ENCODE measurements around the gene PANK1.

The PANK1 gene

DNA sequence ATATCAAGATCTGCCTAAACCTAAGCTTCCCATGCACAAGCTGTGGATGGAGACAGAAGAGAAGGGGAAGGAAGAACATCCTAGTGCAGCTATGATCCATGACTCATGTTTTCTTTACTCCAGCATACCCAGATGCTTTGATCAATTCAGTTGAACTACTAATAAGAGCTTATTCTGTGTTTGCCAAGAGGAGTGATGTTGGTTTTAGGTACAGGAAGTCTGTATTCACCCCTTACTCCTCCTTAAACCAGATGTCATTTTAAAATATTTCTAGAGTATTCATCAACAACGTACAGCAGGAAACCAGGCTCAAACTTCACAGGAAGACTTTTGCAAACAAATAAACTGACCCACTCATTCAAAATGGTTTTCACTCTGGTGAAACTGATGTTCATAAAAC lies 29.2 kb downstream of the PANK1 start:
- Histone ChIP-seq H3K27me3 (replicated peaks; ENCODE audit: insufficient read depth, low read length) (no peaks in the 10 kb centered on the region), H3K4me3 (ENCODE audit: low read length) (no peak overlapping the region), H3F3A (ENCODE audit: insufficient read depth, low read length) (no peaks in the 10 kb centered on the region), H4K20me1 (ENCODE audit: insufficient read depth, low read length) (no peaks in the 10 kb centered on the region), H3K27ac (ENCODE audit: low read length) (no peak overlapping the region), H2AFZ (ENCODE audit: low read length) (no peak overlapping the region), H3K4me1 (ENCODE audit: low read length) (no peaks in the 10 kb centered on the region), H3K9me2 (replicated peaks; ENCODE audit: insufficient read depth, low read length) (no peaks in the 10 kb centered on the region), H3K79me2 (ENCODE audit: low read length) (no peaks in the 10 kb centered on the region), H3K9ac (ENCODE audit: low read length) (no peak overlapping the region), H3K36me3 (replicated peaks; ENCODE audit: insufficient read depth, low read length) (no peaks in the 10 kb centered on the region), H3K4me2 (ENCODE audit: low read depth, low read length) (no peak overlapping the region), H3K9me3 (replicated peaks; ENCODE audit: insufficient read depth, low read length) (no peaks in the 10 kb centered on the region)
- no peak for DNase-seq
- TF ChIP-seq EZH2 (optimal IDR thresholded peaks at IDR 0.05; ENCODE audit: low read depth, low read length): no peak
- TF ChIP-seq CTCF (IDR thresholded peaks at IDR 0.05; ENCODE audit: low read length): no peak
- TF ChIP-seq EZH2phosphoT487 (IDR thresholded peaks at IDR 0.05; ENCODE audit: low read length): no peak

DNA sequence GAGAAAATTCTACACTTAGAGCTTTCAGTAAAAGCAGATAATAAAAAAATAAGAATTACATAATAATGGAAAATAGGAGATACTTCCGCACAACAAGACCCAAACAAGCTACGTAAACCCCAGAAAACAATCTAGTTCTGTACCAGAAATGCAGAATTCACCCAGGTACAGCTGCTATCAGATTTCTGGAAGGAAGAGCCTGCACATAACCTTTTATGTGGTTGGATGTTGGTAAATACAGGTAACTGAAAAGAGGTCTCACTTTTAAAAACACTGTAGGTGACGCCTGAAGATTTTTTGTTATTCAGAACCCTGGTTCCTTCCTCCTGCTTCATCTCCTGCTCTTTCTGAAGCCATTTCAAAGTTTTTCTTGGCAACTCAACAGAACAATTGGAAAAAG lies 29.9 kb downstream of the PANK1 start:
- Histone ChIP-seq H3K27ac (ENCODE audit: low read length) (no peak overlapping the region), H3K36me3 (replicated peaks; ENCODE audit: insufficient read depth, low read length) (no peaks in the 10 kb centered on the region), H3K4me2 (ENCODE audit: low read depth, low read length) (no peak overlapping the region), H3K4me3 (ENCODE audit: low read length) (no peak overlapping the region), H3K79me2 (ENCODE audit: low read length) (no peaks in the 10 kb centered on the region), H3K4me1 (ENCODE audit: low read length) (no peaks in the 10 kb centered on the region), H3K27me3 (replicated peaks; ENCODE audit: insufficient read depth, low read length) (no peaks in the 10 kb centered on the region), H2AFZ (ENCODE audit: low read length) (no peak overlapping the region), H4K20me1 (ENCODE audit: insufficient read depth, low read length) (no peaks in the 10 kb centered on the region), H3K9me2 (replicated peaks; ENCODE audit: insufficient read depth, low read length) (no peaks in the 10 kb centered on the region), H3K9me3 (replicated peaks; ENCODE audit: insufficient read depth, low read length) (no peaks in the 10 kb centered on the region), H3F3A (ENCODE audit: insufficient read depth, low read length) (no peaks in the 10 kb centered on the region), H3K9ac (ENCODE audit: low read length) (no peak overlapping the region)
- DNase-seq: no peak
- TF ChIP-seq EZH2phosphoT487 (IDR thresholded peaks at IDR 0.05; ENCODE audit: low read length) (no peak), CTCF (IDR thresholded peaks at IDR 0.05; ENCODE audit: low read length) (no peak), EZH2 (optimal IDR thresholded peaks at IDR 0.05; ENCODE audit: low read depth, low read length) (no peak)

DNA sequence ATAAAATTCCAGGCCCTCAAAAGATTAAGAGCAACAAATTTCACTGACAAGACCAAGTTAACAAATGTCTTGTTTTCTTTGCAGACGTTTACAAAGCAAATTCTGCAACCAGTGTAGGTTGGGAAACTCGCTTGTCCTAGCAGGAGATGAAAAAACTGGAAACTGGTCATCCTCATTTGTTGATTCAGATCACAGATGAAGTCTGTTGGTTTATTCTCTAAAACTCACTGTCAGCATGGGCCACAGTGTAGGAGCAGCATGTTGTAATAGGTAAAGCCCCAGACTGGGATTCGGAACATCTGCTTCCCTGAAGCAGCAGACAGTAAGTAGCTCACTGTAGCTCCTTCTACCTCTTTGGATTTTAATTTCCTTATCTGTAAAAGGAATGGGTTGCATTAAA lies 31.5 kb downstream of the PANK1 start:
- H3K4me3 ChIP-seq (ENCODE audit: low read length): no peak overlapping the region
- no peak overlapping the region for H3K9ac ChIP-seq (ENCODE audit: low read length)
- H4K20me1 ChIP-seq (ENCODE audit: insufficient read depth, low read length): no peaks in the 10 kb centered on the region
- no peak overlapping the region for H3K4me2 ChIP-seq (ENCODE audit: low read depth, low read length)
- no peaks in the 10 kb centered on the region for H3K9me2 ChIP-seq (replicated peaks; ENCODE audit: insufficient read depth, low read length)
- H3K79me2 ChIP-seq (ENCODE audit: low read length): no peaks in the 10 kb centered on the region
- no peaks in the 10 kb centered on the region for H3K27me3 ChIP-seq (replicated peaks; ENCODE audit: insufficient read depth, low read length)
- no peak overlapping the region for H3K27ac ChIP-seq (ENCODE audit: low read length)
- no peaks in the 10 kb centered on the region for H3K9me3 ChIP-seq (replicated peaks; ENCODE audit: insufficient read depth, low read length)
- no peak overlapping the region for H2AFZ ChIP-seq (ENCODE audit: low read length)
- H3K4me1 ChIP-seq (ENCODE audit: low read length): no peaks in the 10 kb centered on the region
- no peaks in the 10 kb centered on the region for H3K36me3 ChIP-seq (replicated peaks; ENCODE audit: insufficient read depth, low read length)
- H3F3A ChIP-seq (ENCODE audit: insufficient read depth, low read length): no peaks in the 10 kb centered on the region
- DNase-seq: no peak
- no peak for TF ChIP-seq EZH2phosphoT487 (IDR thresholded peaks at IDR 0.05; ENCODE audit: low read length)
- TF ChIP-seq CTCF (IDR thresholded peaks at IDR 0.05; ENCODE audit: low read length): no peak
- no peak for TF ChIP-seq EZH2 (optimal IDR thresholded peaks at IDR 0.05; ENCODE audit: low read depth, low read length)
